GM21367 (cell line): ENCODE measurements around the gene RAB20.
"Not testable (repeated sequence)": the region's sequence is repeated elsewhere in the genome, so short reads cannot be mapped to it uniquely, and the experiment has no call there.

Source experiments
- ATAC-seq: cut with Tn5 transposase; IDR thresholded peaks from one replicate; pipeline ENCODE4 v1.9.1; 2021; ENCODE audit not compliant: unreplicated experiment

The RAB20 gene

DNA sequence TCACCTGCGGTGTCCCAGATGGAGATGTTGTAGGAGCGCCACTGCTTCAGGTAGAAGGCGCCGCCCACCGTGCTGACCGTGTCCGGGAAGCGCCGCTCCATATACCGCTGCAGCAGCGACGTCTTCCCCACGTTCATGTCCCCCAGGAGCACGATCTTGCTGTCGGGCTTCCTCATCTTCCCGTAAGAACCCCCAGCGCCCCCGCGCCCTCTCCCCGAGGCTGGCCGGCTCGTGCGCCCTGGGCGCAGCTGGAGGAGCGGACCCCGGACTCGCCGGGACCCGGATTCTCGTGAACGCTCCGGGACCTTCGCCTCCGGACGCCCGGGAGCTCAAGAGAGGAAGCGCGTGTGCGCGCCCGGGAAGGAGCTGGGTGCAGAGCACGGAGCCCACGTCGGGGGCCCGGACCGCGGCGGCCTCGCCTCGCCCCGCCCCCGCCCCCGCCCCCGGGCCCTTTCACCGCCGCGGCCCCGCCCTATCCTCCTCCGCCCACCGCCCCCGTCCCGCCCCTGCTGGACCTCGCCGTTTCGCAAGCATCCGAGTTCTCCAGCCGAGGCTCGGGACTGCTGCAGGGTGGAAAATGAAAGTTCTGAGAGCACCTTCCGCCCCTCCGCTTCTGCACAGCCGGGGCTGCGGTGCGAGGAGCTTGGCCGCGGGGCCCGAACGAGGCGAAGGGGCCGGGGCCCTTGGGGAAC is at the start of gene RAB20:
TSS of gene RAB20 (minus strand) at position 379 of the 692 bp plus-strand sequence. CDS start at position 176, 203 bp downstream.
- ATAC-seq, result peak; percentile 76

GRCh38 chr13:110610955-110611595 is 49.6 kb upstream of the RAB20 start:
- ATAC-seq, result peak; percentile 40

- ATAC-seq, result no peak
Measured at GRCh38 chr13:110607675-110608224, 46.2 kb upstream of the RAB20 start.

DNA sequence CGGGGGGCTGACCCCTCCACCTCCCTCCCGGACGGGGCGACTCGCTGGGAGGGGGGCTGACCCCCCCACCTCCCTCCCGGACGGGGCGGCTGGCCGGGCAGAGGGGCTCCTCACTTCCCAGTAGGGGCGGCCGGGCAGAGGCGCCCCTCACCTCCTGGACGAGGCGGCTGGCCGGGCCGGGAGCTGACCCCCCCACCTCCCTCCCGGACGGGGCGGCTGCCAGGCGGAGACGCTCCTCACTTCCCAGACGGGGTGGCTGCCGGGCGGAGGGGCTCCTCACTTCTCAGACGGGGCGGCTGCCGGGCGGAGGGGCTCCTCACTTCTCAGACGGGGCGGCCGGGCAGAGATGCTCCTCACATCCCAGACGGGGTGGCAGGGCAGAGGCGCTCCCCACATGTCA is 44.8 kb upstream of the RAB20 start:
- not testable (repeated sequence) for ATAC-seq

DNA sequence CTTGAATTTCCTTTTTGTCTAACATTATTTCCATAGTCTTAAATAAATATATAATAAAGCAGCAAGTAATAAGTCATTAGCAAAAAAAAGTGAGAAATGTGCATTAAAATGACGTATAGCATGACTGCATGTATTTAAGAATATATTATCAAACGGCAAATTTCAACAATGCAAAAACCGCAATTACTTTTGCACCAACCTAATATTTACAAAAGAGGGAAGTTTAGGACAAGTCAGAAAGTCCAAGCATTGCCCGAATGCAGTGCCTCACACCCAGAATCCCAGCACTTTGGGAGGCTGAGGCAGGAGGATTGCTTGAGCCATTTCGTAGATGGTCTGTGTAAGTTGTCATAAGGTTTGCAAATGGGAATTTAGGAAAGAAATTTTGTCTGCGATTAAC is 43.6 kb upstream of the RAB20 start:
- ATAC-seq, result no peak

- no peak for ATAC-seq
Measured at GRCh38 chr13:110600980-110601379, 39.5 kb upstream of the RAB20 start.

GRCh38 chr13:110600261-110600819 is 38.8 kb upstream of the RAB20 start:
- ATAC-seq, result no peak

- ATAC-seq, result no peak
Measured at GRCh38 chr13:110597041-110597689, 35.6 kb upstream of the RAB20 start.

DNA sequence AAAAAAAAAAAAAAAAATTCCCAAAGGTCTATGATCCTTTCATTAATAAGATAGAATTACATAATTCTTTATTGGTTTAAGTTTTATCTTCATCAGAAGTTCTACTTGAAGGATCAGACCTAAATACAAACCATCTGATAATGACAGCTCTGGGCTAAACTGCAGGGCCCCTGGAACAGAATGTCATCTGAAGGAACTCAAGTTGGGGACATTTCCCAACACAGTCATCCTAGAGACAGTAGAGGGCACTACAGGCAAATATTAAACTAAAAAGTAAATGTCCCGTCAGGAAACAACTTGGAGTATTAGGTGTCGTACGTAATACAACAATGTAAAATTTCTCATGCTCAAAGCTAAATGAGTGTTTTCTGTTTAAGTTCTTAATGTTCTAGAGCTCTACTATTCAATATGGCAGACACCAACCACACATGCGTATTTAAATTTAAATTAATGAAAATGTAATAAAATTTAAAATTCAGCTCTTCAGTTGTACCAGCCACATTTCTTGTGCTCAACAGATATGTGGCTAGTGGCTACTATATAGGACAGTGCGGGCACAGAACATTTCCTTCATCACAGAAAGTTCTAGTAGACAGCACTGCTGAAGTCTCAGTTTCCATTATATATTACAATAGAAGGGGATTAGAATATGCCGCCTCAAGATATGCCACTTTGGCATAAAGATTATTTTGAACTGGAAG is 32.1 kb upstream of the RAB20 start:
- ATAC-seq, result peak; percentile 92

- no peak for ATAC-seq
Measured at GRCh38 chr13:110592665-110593064, 31.1 kb upstream of the RAB20 start.

GRCh38 chr13:110590577-110590976 is 29.1 kb upstream of the RAB20 start:
- ATAC-seq, result no peak

- no peak for ATAC-seq
Measured at GRCh38 chr13:110589793-110590390, 28.4 kb upstream of the RAB20 start.

- no peak for ATAC-seq
Measured at GRCh38 chr13:110583178-110583865, 21.8 kb upstream of the RAB20 start.

GRCh38 chr13:110582421-110582954 is 21.0 kb upstream of the RAB20 start:
- ATAC-seq, result no peak

- ATAC-seq, result no peak
Measured at GRCh38 chr13:110581506-110582185, 20.1 kb upstream of the RAB20 start.

GRCh38 chr13:110580800-110581199 is 19.3 kb upstream of the RAB20 start:
- ATAC-seq, result no peak

DNA sequence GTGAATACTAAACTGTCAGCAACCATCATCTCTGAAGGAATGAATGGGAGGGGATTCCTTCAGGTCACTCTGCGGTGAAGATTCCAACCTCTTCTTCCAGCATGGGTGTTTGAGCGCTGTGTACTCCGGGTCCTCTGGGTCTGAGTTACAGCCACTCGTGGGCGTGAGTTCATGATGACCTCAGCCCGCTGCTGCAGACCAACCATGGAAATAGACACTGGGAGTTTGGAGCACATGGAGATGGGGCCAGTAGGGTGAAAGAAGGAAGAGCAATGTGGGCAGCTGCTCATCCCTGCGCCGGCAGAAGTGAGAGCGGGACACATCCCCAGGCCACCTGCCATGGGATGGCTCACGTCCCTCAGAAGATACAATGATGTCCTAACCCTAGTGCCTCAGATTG is 16.8 kb upstream of the RAB20 start:
- ATAC-seq, result no peak

- no peak for ATAC-seq
Measured at GRCh38 chr13:110576736-110577476, 15.4 kb upstream of the RAB20 start.

GRCh38 chr13:110576070-110576394 is 14.5 kb upstream of the RAB20 start:
- no peak for ATAC-seq
